HL-60 (cell line): ENCODE data around the gene GNRHR.

ENCODE experiments used
- GABPA ChIP-seq: IDR thresholded peaks from 2 replicates; pipeline ENCODE4 v1.6.1; 2012; ENCODE audit warnings: low read depth
- POLR2AphosphoS5 ChIP-seq: IDR thresholded peaks from 2 replicates; pipeline ENCODE4 v1.6.1; 2012; ENCODE audit warnings: low read depth
- SPI1 ChIP-seq: IDR thresholded peaks from 2 replicates; pipeline ENCODE4 v1.6.1; 2012; ENCODE audit warnings: low read depth, mild to moderate bottlenecking, borderline replicate concordance
- TF ChIP-seq, protein P1 (sequence below): IDR thresholded peaks from one replicate; pipeline ENCODE4 v1.5.1; 2011; ENCODE audit warnings: low read length, control low read depth, inconsistent platforms; ENCODE audit not compliant: insufficient read depth
- TF ChIP-seq, protein P2 (sequence below): IDR thresholded peaks from 2 replicates; pipeline ENCODE4 v1.6.1; 2012; ENCODE audit warnings: low read depth; ENCODE audit not compliant: insufficient replicate concordance

DNA sequence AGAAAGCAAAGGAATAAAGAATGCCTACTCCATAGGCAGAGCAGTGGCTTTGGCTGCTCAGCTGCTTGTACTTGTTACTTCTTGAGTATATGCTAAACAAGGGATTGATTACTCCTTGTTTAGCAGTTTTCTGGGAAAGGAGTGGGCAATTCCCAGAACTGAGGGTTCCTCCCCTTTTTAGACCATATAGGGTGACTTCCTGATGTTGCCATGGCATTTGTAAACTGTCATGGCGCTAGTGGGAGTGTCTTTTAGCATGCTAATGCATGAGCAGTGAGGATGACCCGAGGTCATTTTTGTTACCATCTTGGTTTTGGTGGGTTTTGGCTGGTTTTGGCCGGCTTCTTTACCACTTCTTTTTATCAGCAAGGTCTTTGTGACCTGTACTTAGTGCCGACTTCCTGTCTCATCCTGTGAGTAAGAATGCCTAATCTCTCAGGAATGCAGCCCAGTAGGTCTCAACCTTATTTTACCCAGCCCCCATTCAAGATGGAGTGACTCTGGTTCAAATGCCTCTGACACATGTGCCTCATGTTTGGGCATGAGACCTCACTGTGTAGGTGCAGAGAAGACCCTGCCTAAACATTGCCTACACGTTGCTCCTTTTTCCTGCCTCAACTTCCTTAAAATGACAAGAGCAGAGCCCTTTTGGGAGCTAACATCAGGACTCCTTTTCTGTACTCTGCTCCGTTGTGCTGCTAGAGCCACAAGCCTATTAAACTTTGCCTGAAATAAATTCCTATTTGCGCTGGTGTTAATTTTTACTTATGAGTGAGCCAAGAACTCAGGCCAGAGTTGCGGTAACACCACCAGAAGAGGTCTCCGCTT is 32.2 kb downstream of the GNRHR start:
- TF ChIP-seq, protein P1, sequence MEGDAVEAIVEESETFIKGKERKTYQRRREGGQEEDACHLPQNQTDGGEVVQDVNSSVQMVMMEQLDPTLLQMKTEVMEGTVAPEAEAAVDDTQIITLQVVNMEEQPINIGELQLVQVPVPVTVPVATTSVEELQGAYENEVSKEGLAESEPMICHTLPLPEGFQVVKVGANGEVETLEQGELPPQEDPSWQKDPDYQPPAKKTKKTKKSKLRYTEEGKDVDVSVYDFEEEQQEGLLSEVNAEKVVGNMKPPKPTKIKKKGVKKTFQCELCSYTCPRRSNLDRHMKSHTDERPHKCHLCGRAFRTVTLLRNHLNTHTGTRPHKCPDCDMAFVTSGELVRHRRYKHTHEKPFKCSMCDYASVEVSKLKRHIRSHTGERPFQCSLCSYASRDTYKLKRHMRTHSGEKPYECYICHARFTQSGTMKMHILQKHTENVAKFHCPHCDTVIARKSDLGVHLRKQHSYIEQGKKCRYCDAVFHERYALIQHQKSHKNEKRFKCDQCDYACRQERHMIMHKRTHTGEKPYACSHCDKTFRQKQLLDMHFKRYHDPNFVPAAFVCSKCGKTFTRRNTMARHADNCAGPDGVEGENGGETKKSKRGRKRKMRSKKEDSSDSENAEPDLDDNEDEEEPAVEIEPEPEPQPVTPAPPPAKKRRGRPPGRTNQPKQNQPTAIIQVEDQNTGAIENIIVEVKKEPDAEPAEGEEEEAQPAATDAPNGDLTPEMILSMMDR: no peak
- TF ChIP-seq POLR2AphosphoS5 (no peak), GABPA (no peak), SPI1 (no peak)
- TF ChIP-seq, protein P2, sequence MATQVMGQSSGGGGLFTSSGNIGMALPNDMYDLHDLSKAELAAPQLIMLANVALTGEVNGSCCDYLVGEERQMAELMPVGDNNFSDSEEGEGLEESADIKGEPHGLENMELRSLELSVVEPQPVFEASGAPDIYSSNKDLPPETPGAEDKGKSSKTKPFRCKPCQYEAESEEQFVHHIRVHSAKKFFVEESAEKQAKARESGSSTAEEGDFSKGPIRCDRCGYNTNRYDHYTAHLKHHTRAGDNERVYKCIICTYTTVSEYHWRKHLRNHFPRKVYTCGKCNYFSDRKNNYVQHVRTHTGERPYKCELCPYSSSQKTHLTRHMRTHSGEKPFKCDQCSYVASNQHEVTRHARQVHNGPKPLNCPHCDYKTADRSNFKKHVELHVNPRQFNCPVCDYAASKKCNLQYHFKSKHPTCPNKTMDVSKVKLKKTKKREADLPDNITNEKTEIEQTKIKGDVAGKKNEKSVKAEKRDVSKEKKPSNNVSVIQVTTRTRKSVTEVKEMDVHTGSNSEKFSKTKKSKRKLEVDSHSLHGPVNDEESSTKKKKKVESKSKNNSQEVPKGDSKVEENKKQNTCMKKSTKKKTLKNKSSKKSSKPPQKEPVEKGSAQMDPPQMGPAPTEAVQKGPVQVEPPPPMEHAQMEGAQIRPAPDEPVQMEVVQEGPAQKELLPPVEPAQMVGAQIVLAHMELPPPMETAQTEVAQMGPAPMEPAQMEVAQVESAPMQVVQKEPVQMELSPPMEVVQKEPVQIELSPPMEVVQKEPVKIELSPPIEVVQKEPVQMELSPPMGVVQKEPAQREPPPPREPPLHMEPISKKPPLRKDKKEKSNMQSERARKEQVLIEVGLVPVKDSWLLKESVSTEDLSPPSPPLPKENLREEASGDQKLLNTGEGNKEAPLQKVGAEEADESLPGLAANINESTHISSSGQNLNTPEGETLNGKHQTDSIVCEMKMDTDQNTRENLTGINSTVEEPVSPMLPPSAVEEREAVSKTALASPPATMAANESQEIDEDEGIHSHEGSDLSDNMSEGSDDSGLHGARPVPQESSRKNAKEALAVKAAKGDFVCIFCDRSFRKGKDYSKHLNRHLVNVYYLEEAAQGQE: no peak
